Measurements from ENCODE around the gene TANGO6.

TANGO6 gene

GRCh38 chr16:68915589-68915988 lies 72.3 kb downstream of the TANGO6 start:
- Histone ChIP-seq H3K4me3 (ENCODE audit: low read depth in 1 of 2, low read length in 2 of 2) (no peak overlapping the region), H3K36me3 (ENCODE audit: control insufficient read depth in 1 of 2, insufficient read depth in 2 of 2, low read length in 2 of 2) (peaks cover 0 to 22% of the 10 kb centered on the region in 2 donors), H3K9me3 (ENCODE audit: control insufficient read depth in 1 of 2, low read length in 2 of 2) (no peaks in the 10 kb centered on the region), H3K27me3 (ENCODE audit: low read depth, low read length) (no peaks in the 10 kb centered on the region), H3K4me1 (ENCODE audit: control insufficient read depth in 1 of 2, insufficient read depth in 2 of 2, low read length in 2 of 2) (no peaks in the 10 kb centered on the region), H3K27ac (ENCODE audit: low read length) (no peak overlapping the region)

GRCh38 chr16:68917541-68917940 lies 74.2 kb downstream of the TANGO6 start:
- Histone ChIP-seq H3K9me3 (ENCODE audit: control insufficient read depth in 1 of 2, low read length in 2 of 2) (no peaks in the 10 kb centered on the region), H3K4me3 (ENCODE audit: low read depth in 1 of 2, low read length in 2 of 2) (no peak overlapping the region), H3K27me3 (ENCODE audit: low read depth, low read length) (no peaks in the 10 kb centered on the region), H3K27ac (ENCODE audit: low read length) (no peak overlapping the region), H3K36me3 (ENCODE audit: control insufficient read depth in 1 of 2, insufficient read depth in 2 of 2, low read length in 2 of 2) (peaks cover 0 to 22% of the 10 kb centered on the region in 2 donors), H3K4me1 (ENCODE audit: control insufficient read depth in 1 of 2, insufficient read depth in 2 of 2, low read length in 2 of 2) (no peaks in the 10 kb centered on the region)

GRCh38 chr16:68920349-68920748 lies 77.0 kb downstream of the TANGO6 start:
- Histone ChIP-seq H3K27ac (ENCODE audit: low read length) (no peak overlapping the region), H3K4me3 (ENCODE audit: low read depth in 1 of 2, low read length in 2 of 2) (no peak overlapping the region), H3K4me1 (ENCODE audit: control insufficient read depth in 1 of 2, insufficient read depth in 2 of 2, low read length in 2 of 2) (no peaks in the 10 kb centered on the region), H3K9me3 (ENCODE audit: control insufficient read depth in 1 of 2, low read length in 2 of 2) (no peaks in the 10 kb centered on the region), H3K27me3 (ENCODE audit: low read depth, low read length) (no peaks in the 10 kb centered on the region), H3K36me3 (ENCODE audit: control insufficient read depth in 1 of 2, insufficient read depth in 2 of 2, low read length in 2 of 2) (peaks cover 0 to 22% of the 10 kb centered on the region in 2 donors)

DNA sequence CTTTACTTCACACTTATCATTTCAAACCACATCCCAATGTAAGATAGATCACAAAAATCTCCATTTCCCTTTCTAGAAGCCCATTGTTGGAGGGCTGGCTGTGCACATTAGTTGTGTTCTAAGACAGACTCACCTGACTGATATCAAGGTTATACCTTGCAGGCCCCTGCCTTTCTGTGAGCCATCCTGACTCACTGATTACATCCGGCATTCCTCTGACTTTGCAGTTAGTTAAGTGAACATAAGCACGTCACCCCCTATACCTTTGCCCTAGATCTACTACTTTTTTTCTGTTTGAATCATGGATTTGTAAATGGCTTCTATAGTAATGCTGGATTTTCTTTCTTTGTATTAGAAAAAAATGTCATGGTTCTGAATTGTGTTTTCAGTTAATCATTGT lies 78.3 kb downstream of the TANGO6 start:
- H3K36me3 ChIP-seq (ENCODE audit: control insufficient read depth in 1 of 2, insufficient read depth in 2 of 2, low read length in 2 of 2), result peaks cover 0 to 22% of the 10 kb centered on the region in 2 donors
- H3K4me3 ChIP-seq (ENCODE audit: low read depth in 1 of 2, low read length in 2 of 2), result no peak overlapping the region
- no peak overlapping the region for H3K27ac ChIP-seq (ENCODE audit: low read length)
- no peaks in the 10 kb centered on the region for H3K4me1 ChIP-seq (ENCODE audit: control insufficient read depth in 1 of 2, insufficient read depth in 2 of 2, low read length in 2 of 2)
- no peaks in the 10 kb centered on the region for H3K27me3 ChIP-seq (ENCODE audit: low read depth, low read length)
- no peaks in the 10 kb centered on the region for H3K9me3 ChIP-seq (ENCODE audit: control insufficient read depth in 1 of 2, low read length in 2 of 2)

GRCh38 chr16:68923116-68923515 lies 79.8 kb downstream of the TANGO6 start:
- no peak overlapping the region for H3K27ac ChIP-seq (ENCODE audit: low read length)

DNA sequence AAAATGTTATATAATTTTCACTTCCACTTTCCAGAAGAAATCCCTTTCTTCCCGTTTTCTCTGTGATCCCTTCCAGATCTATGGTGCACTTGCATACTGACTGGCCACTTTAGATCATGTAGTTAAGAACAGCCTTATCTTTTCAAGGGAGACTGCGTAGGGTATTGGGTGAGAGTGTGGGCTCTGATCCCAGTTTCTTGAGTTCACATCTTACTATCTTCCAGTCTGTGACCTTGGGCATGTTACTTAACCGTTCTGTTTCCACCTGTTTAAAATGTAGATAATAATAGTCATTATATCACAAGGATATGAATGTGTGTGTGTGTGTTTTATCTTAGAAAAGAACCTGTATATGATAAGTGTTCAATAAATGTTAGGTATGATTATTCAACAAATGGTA lies 83.7 kb downstream of the TANGO6 start:
- H3K4me1 ChIP-seq (ENCODE audit: control insufficient read depth in 1 of 2, insufficient read depth in 2 of 2, low read length in 2 of 2), result no peaks in the 10 kb centered on the region
- H3K9me3 ChIP-seq (ENCODE audit: control insufficient read depth in 1 of 2, low read length in 2 of 2), result no peaks in the 10 kb centered on the region
- H3K4me3 ChIP-seq (ENCODE audit: low read depth in 1 of 2, low read length in 2 of 2), result no peak overlapping the region
- no peaks in the 10 kb centered on the region for H3K27me3 ChIP-seq (ENCODE audit: low read depth, low read length)
- H3K36me3 ChIP-seq (ENCODE audit: control insufficient read depth in 1 of 2, insufficient read depth in 2 of 2, low read length in 2 of 2), result peaks cover 17 to 29% of the 10 kb centered on the region in 2 donors
- peak overlapping the region; percentile 43 for H3K27ac ChIP-seq (ENCODE audit: low read length)

More at GRCh38 chr16:68923116-68923515, 79.8 kb downstream of the TANGO6 start:
- Histone ChIP-seq H3K9me3 (ENCODE audit: control insufficient read depth in 1 of 2, low read length in 2 of 2) (no peaks in the 10 kb centered on the region), H3K27me3 (ENCODE audit: low read depth, low read length) (no peaks in the 10 kb centered on the region), H3K4me1 (ENCODE audit: control insufficient read depth in 1 of 2, insufficient read depth in 2 of 2, low read length in 2 of 2) (no peaks in the 10 kb centered on the region), H3K4me3 (ENCODE audit: low read depth in 1 of 2, low read length in 2 of 2) (no peak overlapping the region), H3K36me3 (ENCODE audit: control insufficient read depth in 1 of 2, insufficient read depth in 2 of 2, low read length in 2 of 2) (peaks cover 7 to 25% of the 10 kb centered on the region in 2 donors)

DNA sequence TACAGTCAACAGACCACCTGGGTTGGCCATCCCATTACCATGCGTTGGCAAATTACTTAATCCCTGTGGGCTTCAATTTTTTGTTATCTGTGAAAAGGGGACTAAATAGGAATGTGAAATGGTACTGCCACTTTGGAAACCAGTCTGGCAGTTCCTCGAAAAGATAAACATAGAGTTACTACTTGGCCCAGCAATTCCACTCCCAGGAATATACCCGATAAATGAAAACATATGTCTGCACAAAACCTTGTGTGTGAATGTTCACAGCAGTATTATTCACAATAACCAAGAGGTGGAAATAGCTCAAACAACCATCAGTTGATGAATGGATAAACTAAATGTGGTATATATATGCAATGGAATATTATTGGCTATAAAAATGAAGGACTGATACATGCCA lies 87.9 kb downstream of the TANGO6 start:
- H3K4me1 ChIP-seq (ENCODE audit: control insufficient read depth in 1 of 2, insufficient read depth in 2 of 2, low read length in 2 of 2), result no peaks in the 10 kb centered on the region
- no peak overlapping the region for H3K4me3 ChIP-seq (ENCODE audit: low read depth in 1 of 2, low read length in 2 of 2)
- no peaks in the 10 kb centered on the region for H3K27me3 ChIP-seq (ENCODE audit: low read depth, low read length)
- no peaks in the 10 kb centered on the region for H3K9me3 ChIP-seq (ENCODE audit: control insufficient read depth in 1 of 2, low read length in 2 of 2)
- peaks cover 17 to 39% of the 10 kb centered on the region in 2 donors for H3K36me3 ChIP-seq (ENCODE audit: control insufficient read depth in 1 of 2, insufficient read depth in 2 of 2, low read length in 2 of 2)
- H3K27ac ChIP-seq (ENCODE audit: low read length), result no peak overlapping the region

DNA sequence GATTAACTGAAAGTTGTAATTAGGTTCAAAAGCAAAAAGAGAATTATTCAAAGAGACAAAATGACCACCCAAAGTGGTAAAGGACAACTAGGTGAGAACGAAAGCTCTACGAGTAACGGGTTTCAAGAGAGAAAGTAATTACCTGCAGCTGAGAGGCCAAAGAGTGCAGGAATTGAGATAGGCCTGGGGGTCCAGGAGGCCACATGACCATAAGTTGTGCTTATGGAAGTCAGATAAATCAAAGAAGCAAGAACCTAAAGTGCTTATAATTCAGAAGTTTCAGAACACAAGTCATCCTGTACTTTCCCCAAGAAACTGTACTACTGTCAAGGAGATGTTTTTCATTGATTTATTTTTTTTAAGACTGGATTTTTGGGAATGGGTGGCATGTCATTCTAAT lies 91.1 kb downstream of the TANGO6 start:
- Histone ChIP-seq H3K27me3 (ENCODE audit: low read depth, low read length) (no peaks in the 10 kb centered on the region), H3K4me1 (ENCODE audit: control insufficient read depth in 1 of 2, insufficient read depth in 2 of 2, low read length in 2 of 2) (no peaks in the 10 kb centered on the region), H3K27ac (ENCODE audit: low read length) (no peak overlapping the region), H3K4me3 (ENCODE audit: low read depth in 1 of 2, low read length in 2 of 2) (no peak overlapping the region), H3K36me3 (ENCODE audit: control insufficient read depth in 1 of 2, insufficient read depth in 2 of 2, low read length in 2 of 2) (peaks cover 9 to 19% of the 10 kb centered on the region in 2 donors), H3K9me3 (ENCODE audit: control insufficient read depth in 1 of 2, low read length in 2 of 2) (no peaks in the 10 kb centered on the region)

DNA sequence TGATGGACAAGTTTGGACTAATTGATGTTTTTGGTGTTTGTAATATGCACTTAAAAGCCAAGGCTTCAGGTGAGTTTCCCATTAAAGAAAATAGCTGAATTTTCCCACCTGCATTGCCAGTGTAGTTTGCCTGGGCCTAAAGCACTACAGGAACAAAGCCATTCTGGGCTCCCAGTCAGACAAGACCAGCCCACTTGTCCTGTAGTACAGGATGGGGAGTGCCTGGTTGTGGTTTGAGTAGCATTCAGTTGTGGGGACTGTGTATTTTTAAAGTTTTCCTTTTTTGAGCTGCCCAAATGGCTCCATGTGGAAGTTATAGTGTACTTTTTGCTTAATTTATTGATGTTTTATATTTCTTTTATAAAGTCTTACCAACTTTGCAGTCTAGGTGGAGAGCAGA lies 91.7 kb downstream of the TANGO6 start:
- no peak overlapping the region for H3K4me3 ChIP-seq (ENCODE audit: low read depth in 1 of 2, low read length in 2 of 2)
- H3K9me3 ChIP-seq (ENCODE audit: control insufficient read depth in 1 of 2, low read length in 2 of 2), result no peaks in the 10 kb centered on the region
- no peaks in the 10 kb centered on the region for H3K27me3 ChIP-seq (ENCODE audit: low read depth, low read length)
- H3K27ac ChIP-seq (ENCODE audit: low read length), result no peak overlapping the region
- peaks cover 6 to 14% of the 10 kb centered on the region in 2 donors for H3K36me3 ChIP-seq (ENCODE audit: control insufficient read depth in 1 of 2, insufficient read depth in 2 of 2, low read length in 2 of 2)
- no peaks in the 10 kb centered on the region for H3K4me1 ChIP-seq (ENCODE audit: control insufficient read depth in 1 of 2, insufficient read depth in 2 of 2, low read length in 2 of 2)

GRCh38 chr16:68936736-68937631 lies 93.7 kb downstream of the TANGO6 start:
- H3K36me3 ChIP-seq (ENCODE audit: control insufficient read depth in 1 of 2, insufficient read depth in 2 of 2, low read length in 2 of 2), result peaks cover 0 to 10% of the 10 kb centered on the region in 2 donors
- H3K4me3 ChIP-seq (ENCODE audit: low read depth in 1 of 2, low read length in 2 of 2), result no peak overlapping the region
- no peaks in the 10 kb centered on the region for H3K4me1 ChIP-seq (ENCODE audit: control insufficient read depth in 1 of 2, insufficient read depth in 2 of 2, low read length in 2 of 2)
- H3K27ac ChIP-seq (ENCODE audit: low read length), result no peak overlapping the region
- H3K27me3 ChIP-seq (ENCODE audit: low read depth, low read length), result no peaks in the 10 kb centered on the region
- H3K9me3 ChIP-seq (ENCODE audit: control insufficient read depth in 1 of 2, low read length in 2 of 2), result no peaks in the 10 kb centered on the region

- Histone ChIP-seq H3K9me3 (ENCODE audit: control insufficient read depth in 1 of 2, low read length in 2 of 2) (no peaks in the 10 kb centered on the region), H3K27ac (ENCODE audit: low read length) (no peak overlapping the region), H3K36me3 (ENCODE audit: control insufficient read depth in 1 of 2, insufficient read depth in 2 of 2, low read length in 2 of 2) (peaks cover 0 to 9% of the 10 kb centered on the region in 2 donors), H3K4me3 (ENCODE audit: low read depth in 1 of 2, low read length in 2 of 2) (no peak overlapping the region), H3K4me1 (ENCODE audit: control insufficient read depth in 1 of 2, insufficient read depth in 2 of 2, low read length in 2 of 2) (no peaks in the 10 kb centered on the region), H3K27me3 (ENCODE audit: low read depth, low read length) (no peaks in the 10 kb centered on the region)
Observed at GRCh38 chr16:68939692-68940320, 96.5 kb downstream of the TANGO6 start.

All from muscle layer of duodenum (tissue), 2 donors.